ENCODE data around the gene LAMB2. TPM values are rescaled to one million over a fixed set of nuclear protein-coding genes. Genes with fewer than 3 reads are reported as not detected.
A peak's percentile ranks its signal among the peaks of the same experiment; 100 is the strongest.

LAMB2 gene
- total and polyA plus RNA-seq, 9 donors, result 408 to 681 (median 491) TPM

- intact Hi-C loops (cut with DNase I), result no loop called here
- DNase-seq, result peak in 1 of 5 donors; percentile 12
- Histone ChIP-seq H3K27me3 (no peaks in the 10 kb centered on the region), H3K4me3 (no peak overlapping the region), H3K27ac (no peak overlapping the region), H3K9me3 (no peaks in the 10 kb centered on the region), H3K36me3 (no peaks in the 10 kb centered on the region), H3K4me1 (ENCODE audit: insufficient read depth) (peaks cover 2% of the 10 kb centered on the region)
- TF ChIP-seq CTCF (IDR thresholded peaks at IDR 0.05) (no peak), EP300 (IDR thresholded peaks at IDR 0.05) (no peak), POLR2A (IDR thresholded peaks at IDR 0.05) (no peak)
- WGBS, 3 donors, result 89 to 92% (median 91%) methylated on average over 11 of the region's 11 CpGs
Observed at GRCh38 chr3:49100046-49100615, 32.7 kb downstream of the LAMB2 start.

GRCh38 chr3:49098910-49099630 lies 33.8 kb downstream of the LAMB2 start:
- no peaks in the 10 kb centered on the region for H3K36me3 ChIP-seq
- no peaks in the 10 kb centered on the region for H3K27me3 ChIP-seq
- 83 to 86% (median 83%) methylated on average over 13 of the region's 13 CpGs for WGBS, 3 donors
- no peak for DNase-seq
- H3K4me1 ChIP-seq (ENCODE audit: insufficient read depth), result peaks cover 8% of the 10 kb centered on the region
- intact Hi-C loops (cut with DNase I), result loop anchor here in 1 of 4 donors (10.0 kb wide), 1 partner anchor 114 kb away; no protein-coding TSS in a partner anchor
- no peak overlapping the region for H3K27ac ChIP-seq
- H3K4me3 ChIP-seq, result no peak overlapping the region
- H3K9me3 ChIP-seq, result no peaks in the 10 kb centered on the region
- TF ChIP-seq CTCF (IDR thresholded peaks at IDR 0.05), result no peak

GRCh38 chr3:49098429-49098828 lies 34.4 kb downstream of the LAMB2 start:
- Histone ChIP-seq H3K27ac (no peak overlapping the region), H3K4me3 (no peak overlapping the region), H3K36me3 (no peaks in the 10 kb centered on the region), H3K9me3 (no peaks in the 10 kb centered on the region), H3K4me1 (ENCODE audit: insufficient read depth) (peaks cover 6% of the 10 kb centered on the region), H3K27me3 (no peaks in the 10 kb centered on the region)
- intact Hi-C loops (cut with DNase I), result loop anchor here in 1 of 4 donors (10.0 kb wide), 1 partner anchor 114 kb away; no protein-coding TSS in a partner anchor
- DNase-seq, result peak in 2 of 5 donors; percentile 26 to 51
- 40 to 46% (median 44%) methylated on average over 5 of the region's 5 CpGs for WGBS, 3 donors
- TF ChIP-seq CTCF (IDR thresholded peaks at IDR 0.05) (no peak), POLR2A (IDR thresholded peaks at IDR 0.05) (no peak), EP300 (IDR thresholded peaks at IDR 0.05) (no peak)

- 0 to 1% (median 0%) methylated on average over 48 to 65 of the region's 65 CpGs for WGBS, 3 donors
- peaks cover 10% of the 10 kb centered on the region for H3K4me1 ChIP-seq (ENCODE audit: insufficient read depth)
Observed at GRCh38 chr3:49093853-49094767, 38.7 kb downstream of the LAMB2 start, which contains the start of gene QRICH1. QRICH1 (minus strand) TSS chr3:49094071; CDS start chr3:49077017, 17,054 bp downstream.

More at GRCh38 chr3:49093853-49094767, 38.7 kb downstream of the LAMB2 start, which contains the start of gene QRICH1:
- no peaks in the 10 kb centered on the region for H3K36me3 ChIP-seq
- no peaks in the 10 kb centered on the region for H3K9me3 ChIP-seq
- intact Hi-C loops (cut with DNase I), result loop anchor here in 2 of 4 donors (5.0 to 10.0 kb wide), 2 partner anchors 62 to 109 kb away; no protein-coding TSS in a partner anchor
- TF ChIP-seq CTCF (IDR thresholded peaks at IDR 0.05), result peak in 2 of 3 donors; percentile 43 to 58
- no peak for TF ChIP-seq EP300 (IDR thresholded peaks at IDR 0.05)
- peak; percentile 72 for TF ChIP-seq POLR2A (IDR thresholded peaks at IDR 0.05)
- H3K4me3 ChIP-seq, result peak within 1 kb of the TSS; percentile 99
- H3K27me3 ChIP-seq, result no peaks in the 10 kb centered on the region
- H3K27ac ChIP-seq, result peak within 1 kb of the TSS; percentile 86 to 88
- peak; percentile 97 to 98 (median 98) for DNase-seq
